H9 (cell line): Measurements from ENCODE around the gene TMEM198. TPM values are rescaled to one million over a fixed set of nuclear protein-coding genes. Genes with fewer than 3 reads are reported as not detected.

Experiments
- DNase-seq: peaks from one replicate; pipeline ENCODE4 v3.0.0-alpha.2; 2017
- H2AFZ ChIP-seq: one replicate; pipeline ENCODE4 v1.6.1; 2013; ENCODE audit warnings: mild to moderate bottlenecking, low read length, control low read depth, moderate library complexity
- H2AK5ac ChIP-seq: 2 replicates; pipeline ENCODE4 v1.6.1; 2013; ENCODE audit warnings: low read length, control low read depth, mixed read lengths; ENCODE audit not compliant: insufficient read length
- H2BK120ac ChIP-seq: one replicate; pipeline ENCODE4 v1.6.1; 2013; ENCODE audit warnings: low read depth, mild to moderate bottlenecking, low read length, control low read depth, inconsistent platforms; ENCODE audit not compliant: poor library complexity, severe bottlenecking
- H2BK12ac ChIP-seq: 2 replicates; pipeline ENCODE4 v1.6.1; 2013; ENCODE audit warnings: low read length, control low read depth, mixed read lengths, low read depth; ENCODE audit not compliant: insufficient read length
- H2BK15ac ChIP-seq: 2 replicates; pipeline ENCODE4 v1.6.1; 2013; ENCODE audit warnings: low read depth, low read length, control low read depth
- H2BK20ac ChIP-seq: one replicate; pipeline ENCODE4 v1.6.1; 2013; ENCODE audit warnings: low read depth, mild to moderate bottlenecking, low read length, control low read depth, inconsistent platforms; ENCODE audit not compliant: poor library complexity, severe bottlenecking
- H2BK5ac ChIP-seq: 2 replicates; pipeline ENCODE4 v1.6.1; 2013; ENCODE audit warnings: low read length, control low read depth, mixed read lengths; ENCODE audit not compliant: insufficient read length
- H3K14ac ChIP-seq: 2 replicates; pipeline ENCODE4 v1.6.1; 2013; ENCODE audit warnings: low read length, control low read depth; ENCODE audit not compliant: insufficient read depth
- H3K18ac ChIP-seq: 2 replicates; pipeline ENCODE4 v1.6.1; 2013; ENCODE audit warnings: low read depth, mild to moderate bottlenecking, mixed read lengths, low read length, control low read depth; ENCODE audit not compliant: insufficient read length
- H3K23ac ChIP-seq: 2 replicates; pipeline ENCODE4 v1.6.1; 2013; ENCODE audit warnings: low read length, control low read depth, mixed read lengths, low read depth; ENCODE audit not compliant: insufficient read length
- H3K23me2 ChIP-seq: 2 replicates; pipeline ENCODE4 v1.6.1; 2013; ENCODE audit warnings: low read depth, mild to moderate bottlenecking, mixed read lengths, low read length, control low read depth; ENCODE audit not compliant: insufficient read length, poor library complexity, severe bottlenecking
- H3K27ac ChIP-seq: 2 replicates; pipeline ENCODE4 v1.5.1; 2013; ENCODE audit warnings: low read length, control low read depth, mixed read lengths, low read depth; ENCODE audit not compliant: insufficient read length
- H3K27me3 ChIP-seq: 2 replicates; pipeline ENCODE4 v1.6.1; 2013; ENCODE audit warnings: low read length, control low read depth, inconsistent platforms; ENCODE audit not compliant: insufficient read depth
- H3K4ac ChIP-seq: 2 replicates; pipeline ENCODE4 v1.6.1; 2013; ENCODE audit warnings: low read depth, mild to moderate bottlenecking, control low read depth, inconsistent platforms, low read length, moderate library complexity
- H3K4me1 ChIP-seq: 2 replicates; pipeline ENCODE4 v1.6.1; 2013; ENCODE audit warnings: low read length, control low read depth, inconsistent platforms; ENCODE audit not compliant: insufficient read depth
- H3K4me2 ChIP-seq: 2 replicates; pipeline ENCODE4 v1.6.1; 2013; ENCODE audit warnings: low read length, control low read depth, mixed read lengths; ENCODE audit not compliant: insufficient read length, insufficient read depth
- H3K56ac ChIP-seq: 2 replicates; pipeline ENCODE4 v1.6.1; 2013; ENCODE audit warnings: low read depth, mild to moderate bottlenecking, mixed read lengths, low read length, control low read depth; ENCODE audit not compliant: insufficient read length
- H3K79me1 ChIP-seq: 2 replicates; pipeline ENCODE4 v1.6.1; 2013; ENCODE audit warnings: low read depth, mild to moderate bottlenecking, moderate library complexity, low read length, control low read depth, inconsistent platforms; ENCODE audit not compliant: insufficient read depth, poor library complexity, severe bottlenecking
- H3K79me2 ChIP-seq: 2 replicates; pipeline ENCODE4 v1.6.1; 2013; ENCODE audit warnings: low read length, control low read depth, inconsistent platforms; ENCODE audit not compliant: insufficient read depth
- H3K9ac ChIP-seq: 2 replicates; pipeline ENCODE4 v1.6.1; 2013; ENCODE audit warnings: low read length, control low read depth, mixed read lengths; ENCODE audit not compliant: insufficient read length; ENCODE audit errors: extremely low read depth
- H3K9me3 ChIP-seq: one replicate; pipeline ENCODE4 v1.6.1; 2013; ENCODE audit warnings: low read depth, low read length, inconsistent platforms; ENCODE audit not compliant: control insufficient read depth
- H3T11ph ChIP-seq: one replicate; pipeline ENCODE4 v1.6.1; 2013; ENCODE audit warnings: mild to moderate bottlenecking, low read length, control low read depth, inconsistent platforms
- H4K20me1 ChIP-seq: one replicate; pipeline ENCODE4 v1.6.1; 2013; ENCODE audit not compliant: control insufficient read depth, insufficient read length, insufficient read depth
- H4K5ac ChIP-seq: 2 replicates; pipeline ENCODE4 v1.6.1; 2013; ENCODE audit warnings: low read depth, mild to moderate bottlenecking, mixed read lengths, low read length, control low read depth; ENCODE audit not compliant: insufficient read length
- H4K8ac ChIP-seq: replicated peaks from 2 replicates; pipeline ENCODE4 v1.6.1; 2013; ENCODE audit warnings: low read length, control low read depth, mixed read lengths, low read depth; ENCODE audit not compliant: insufficient read length
- H4K91ac ChIP-seq: 2 replicates; pipeline ENCODE4 v1.6.1; 2013; ENCODE audit warnings: low read depth, mild to moderate bottlenecking, moderate library complexity, mixed read lengths, low read length, control low read depth; ENCODE audit not compliant: insufficient read length
- H3K27ac Mint-ChIP-seq, 3 experiments: 2 replicates in 2 of 3; 3 replicates in 1 of 3; pipeline ENCODE4 v1.8.0; 2020 to 2021; ENCODE audit warnings: mixed read lengths in 3 of 3, mild to moderate bottlenecking in 1 of 3, moderate library complexity in 1 of 3
- H3K27me3 Mint-ChIP-seq: 2 replicates; pipeline ENCODE4 v1.8.0; 2021; ENCODE audit warnings: low read depth, mild to moderate bottlenecking, moderate library complexity, mixed read lengths
- H3K36me3 Mint-ChIP-seq, 3 experiments: 2 replicates in 2 of 3; 3 replicates in 1 of 3; pipeline ENCODE4 v1.8.0; 2020 to 2021; ENCODE audit warnings: low read depth in 3 of 3, mixed read lengths in 3 of 3; ENCODE audit not compliant: insufficient read depth in 1 of 3
- H3K4me1 Mint-ChIP-seq, 2 experiments: 2 replicates each; pipeline ENCODE4 v1.8.0; 2020; ENCODE audit warnings: mixed read lengths in 2 of 2
- H3K4me3 Mint-ChIP-seq, 2 experiments: 2 replicates in 1 of 2; 3 replicates in 1 of 2; pipeline ENCODE4 v1.8.0; 2020 to 2021; ENCODE audit warnings: mild to moderate bottlenecking in 2 of 2, mixed read lengths in 2 of 2, moderate library complexity in 1 of 2
- H3K9me3 Mint-ChIP-seq, 2 experiments: 2 replicates in 1 of 2; 3 replicates in 1 of 2; pipeline ENCODE4 v1.8.0; 2020; ENCODE audit warnings: mild to moderate bottlenecking in 2 of 2, mixed read lengths in 2 of 2, moderate library complexity in 1 of 2
- CTCF ChIP-seq: fragments of 200-600 bp; sonication (generic); conservative IDR thresholded peaks from 3 replicates; pipeline ENCODE4 v1.8.0; 2021; ENCODE audit warnings: antibody characterized with exemption, mild to moderate bottlenecking
- WGBS: extraction: QIAGEN DNeasy Blood & Tissue Kit; methylation state at CpG from one replicate; pipeline ENCODE4 v1.1.7; 2013; ENCODE audit warnings: missing lambda C conversion rate, low lambda C conversion rate, mixed read lengths; ENCODE audit not compliant: insufficient read length; ENCODE audit errors: extremely low coverage; 5-methylcytosine and 5-hydroxymethylcytosine counted together
- total RNA-seq: library from RNA; stranded (reverse); gene quantifications from 2 replicates; pipeline ENCODE4 v1.2.1, GENCODE V29; 2021

The TMEM198 gene
- total RNA-seq, 1 experiment from 2014 or later, result 7.7 TPM

GRCh38 chr2:219532378-219532649, 11.5 kb upstream of the TMEM198 start:
- H4K20me1 ChIP-seq, result no peaks in the 10 kb centered on the region
- no peak overlapping the region for H4K8ac ChIP-seq
- H4K5ac ChIP-seq, result no peak overlapping the region
- DNase-seq, result no peak
- no peaks in the 10 kb centered on the region for H3K9me3 ChIP-seq
- Mint-ChIP-seq H3K27me3 (peaks cover 53% of the 10 kb centered on the region), H3K4me3 (no peak overlapping the region), H3K9me3 (no peaks in the 10 kb centered on the region; a peak in 2 of 5 replicates), H3K36me3 (no peaks in the 10 kb centered on the region), H3K4me1 (peaks cover 24 to 30% of the 10 kb centered on the region in 2 experiments), H3K27ac (no peak overlapping the region)
- no peaks in the 10 kb centered on the region for H3K79me1 ChIP-seq
- TF ChIP-seq CTCF, result no peak
- no peak overlapping the region for H3K23ac ChIP-seq
- H2BK12ac ChIP-seq, result no peak overlapping the region
- H3T11ph ChIP-seq, result no peak overlapping the region
- no CpG with 5 or more reads among the region's 8 CpGs for WGBS
- H2BK20ac ChIP-seq, result no peak overlapping the region
- no peak overlapping the region for H4K91ac ChIP-seq
- no peak overlapping the region for H2BK120ac ChIP-seq
- H3K56ac ChIP-seq, result no peak overlapping the region
- no peak overlapping the region for H2AK5ac ChIP-seq
- H3K23me2 ChIP-seq, result peaks cover 3% of the 10 kb centered on the region
- no peak overlapping the region for H3K18ac ChIP-seq
- H2AFZ ChIP-seq, result no peak overlapping the region
- no peak overlapping the region for H3K9ac ChIP-seq
- no peak overlapping the region for H3K4ac ChIP-seq
- no peaks in the 10 kb centered on the region for H3K4me1 ChIP-seq
- no peaks in the 10 kb centered on the region for H3K79me2 ChIP-seq
- no peaks in the 10 kb centered on the region; the same call in 1 of the 2 replicates for H3K27me3 ChIP-seq
- H3K14ac ChIP-seq, result no peak overlapping the region
- H2BK15ac ChIP-seq, result no peak overlapping the region
- H3K4me2 ChIP-seq, result no peak overlapping the region
- no peak overlapping the region for H3K27ac ChIP-seq
- no peak overlapping the region for H2BK5ac ChIP-seq
